Keratinocyte (primary cell): ENCODE results near the gene ACAP3. TPM values are rescaled to one million over a fixed set of nuclear protein-coding genes. Genes with fewer than 3 reads are reported as not detected.

Experiments
- DNase-seq: peaks from one replicate; pipeline ENCODE4 v3.0.0-alpha.2; 2011; ENCODE audit warnings: low read depth, missing footprints, low spot score
- FAIRE-seq: peaks from 2 replicates; lab custom pipeline; 2011; peaks lifted over from hg19 to GRCh38; lab: Jason Lieb, UNC
- H2AFZ ChIP-seq: 2 replicates; pipeline ENCODE4 v1.6.0; 2012; ENCODE audit warnings: low read length, control low read depth, inconsistent platforms; ENCODE audit not compliant: control insufficient read depth
- H3K27ac ChIP-seq: 2 replicates; pipeline ENCODE4 v1.5.1; 2011; ENCODE audit warnings: low read length; ENCODE audit not compliant: control insufficient read depth, insufficient read depth
- H3K27me3 ChIP-seq: 3 replicates; pipeline ENCODE4 v1.6.0; 2011; ENCODE audit warnings: low read length; ENCODE audit not compliant: control insufficient read depth, insufficient read depth; ENCODE audit errors: extremely low read depth
- H3K36me3 ChIP-seq, 2 experiments: 2 replicates in 1 of 2; 3 replicates in 1 of 2; pipeline ENCODE4 v1.5.1; 2011; ENCODE audit warnings: low read length in 2 of 2, mild to moderate bottlenecking in 1 of 2; ENCODE audit not compliant: control insufficient read depth in 2 of 2, insufficient read depth in 2 of 2; ENCODE audit errors: extremely low read depth in 1 of 2
- H3K4me1 ChIP-seq: 3 replicates; pipeline ENCODE4 v1.5.1; 2011; ENCODE audit warnings: low read length; ENCODE audit not compliant: control insufficient read depth, insufficient read depth; ENCODE audit errors: extremely low read depth
- H3K4me2 ChIP-seq: 3 replicates; pipeline ENCODE4 v1.6.0; 2011; ENCODE audit warnings: low read depth, low read length; ENCODE audit not compliant: control insufficient read depth, insufficient read depth; ENCODE audit errors: extremely low read depth
- H3K4me3 ChIP-seq, 3 experiments: fragments of 200-600 bp in 1 of 3; sonication (generic) in 1 of 3; 2 replicates in 2 of 3; 3 replicates in 1 of 3; pipeline ENCODE4 v1.5.1; 2011 to 2016; ENCODE audit warnings: low read length in 3 of 3, mild to moderate bottlenecking in 3 of 3, control low read depth in 2 of 3, inconsistent platforms in 1 of 3, low read depth in 1 of 3, mixed read lengths in 1 of 3, mixed run types in 1 of 3, moderate library complexity in 1 of 3; ENCODE audit not compliant: control insufficient read depth in 2 of 3, insufficient read depth in 2 of 3; ENCODE audit errors: extremely low read depth in 1 of 3
- H3K79me2 ChIP-seq: 2 replicates; pipeline ENCODE4 v1.6.0; 2012; ENCODE audit warnings: low read length; ENCODE audit not compliant: control insufficient read depth, insufficient read depth
- H3K9ac ChIP-seq: 3 replicates; pipeline ENCODE4 v1.6.0; 2011; ENCODE audit warnings: low read length; ENCODE audit not compliant: control insufficient read depth, insufficient read depth; ENCODE audit errors: extremely low read depth
- H3K9me1 ChIP-seq: 3 replicates; pipeline ENCODE4 v1.6.0; 2011; ENCODE audit warnings: low read length; ENCODE audit not compliant: control insufficient read depth, insufficient read depth; ENCODE audit errors: extremely low read depth
- H3K9me3 ChIP-seq: 2 replicates; pipeline ENCODE4 v1.5.1; 2012; ENCODE audit warnings: low read depth, low read length; ENCODE audit not compliant: control insufficient read depth
- H4K20me1 ChIP-seq: 3 replicates; pipeline ENCODE4 v1.6.0; 2011; ENCODE audit warnings: low read length; ENCODE audit not compliant: control insufficient read depth, insufficient read depth; ENCODE audit errors: extremely low read depth
- EZH2 ChIP-seq: IDR thresholded peaks from one replicate; pipeline ENCODE4 v1.6.1; 2012; ENCODE audit warnings: inconsistent platforms, mild to moderate bottlenecking, low read length, moderate library complexity
- dilution Hi-C: fragments of 300-500 bp; cut with MboI; formaldehyde crosslinking; loops from one replicate; pipeline ENCODE4 v1.7.0; 2020; ENCODE audit warnings: low sequenced_read_pairs; ENCODE audit not compliant: extremely low pct_ligation_motif_present
- polyA plus RNA-seq, 5 experiments: library from polyadenylated mRNA; depleted of rRNA in 3 of 5; stranded (reverse) in 3 of 5; stranded (forward) in 1 of 5; unstranded in 1 of 5; fragments of >200 nt; gene quantifications; 1 replicate in 1 of 5; 2 replicates in 3 of 5; 3 replicates in 1 of 5; pipeline versions ENCODE4 v1.2.1 to v1.2.3, GENCODE V29; 2011 to 2012; ENCODE audit warnings: missing spikeins in 2 of 5, low read depth in 1 of 5, low replicate concordance in 1 of 5
- TF ChIP-seq, protein P1 (sequence below), 3 experiments: IDR thresholded peaks in 1 of 3; conservative IDR thresholded peaks in 1 of 3; optimal IDR thresholded peaks in 1 of 3; 2 replicates in 2 of 3; 3 replicates in 1 of 3; pipeline versions ENCODE3 to v1.5.1; 2011; ENCODE audit warnings: low read length in 3 of 3, mild to moderate bottlenecking in 3 of 3, moderate library complexity in 2 of 3, control low read depth in 1 of 3, inconsistent platforms in 1 of 3; ENCODE audit not compliant: insufficient read depth in 2 of 3; ENCODE audit errors: extremely low read depth in 1 of 3

ACAP3 gene
- polyA plus RNA-seq, 1 donor (not counting 4 experiments of a cell fraction or from before 2014, with no cell fraction given): 17.4 TPM

DNA sequence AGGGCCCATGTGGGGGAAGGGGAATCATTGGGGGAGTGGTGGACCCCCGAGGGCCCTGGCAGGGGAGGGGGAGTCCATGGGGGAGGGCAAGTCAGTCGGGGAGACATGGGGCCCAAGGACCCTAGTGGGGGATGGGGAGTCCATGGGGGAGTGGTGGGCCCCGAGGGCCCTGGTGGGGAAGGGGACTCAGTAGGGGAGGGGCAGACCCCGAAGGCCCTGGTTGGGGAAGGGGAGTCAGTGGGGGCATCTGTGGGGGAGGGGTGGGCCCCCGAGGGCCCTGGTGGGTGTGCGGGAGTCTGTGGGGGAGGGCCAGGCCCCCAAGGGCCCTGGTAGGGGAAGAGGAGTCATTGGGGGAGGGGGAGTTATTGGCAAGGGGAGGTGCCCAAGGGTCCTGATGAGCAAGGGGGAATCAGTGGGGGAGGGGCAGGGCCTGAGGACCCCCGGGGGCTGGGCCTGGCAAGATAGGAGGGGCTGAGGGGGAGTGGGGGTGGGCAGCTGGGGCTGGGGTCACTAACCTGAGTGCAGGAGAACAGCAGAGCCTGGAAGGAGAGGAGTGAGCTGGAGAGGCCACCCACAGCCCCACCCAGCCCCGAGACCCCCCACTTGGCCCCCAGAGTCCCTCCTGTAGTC is 48.6 kb upstream of the ACAP3 start:
- Histone ChIP-seq H3K4me1 (peaks cover 25% of the 10 kb centered on the region), H3K27me3 (peaks cover 8% of the 10 kb centered on the region), H3K4me2 (no peak overlapping the region), H3K27ac (no peak overlapping the region), H3K9me1 (no peaks in the 10 kb centered on the region), H2AFZ (no peak overlapping the region), H3K79me2 (no peaks in the 10 kb centered on the region), H3K4me3 (no peak overlapping the region), H4K20me1 (no peaks in the 10 kb centered on the region), H3K36me3 (no peaks in the 10 kb centered on the region), H3K9me3 (no peaks in the 10 kb centered on the region), H3K9ac (no peak overlapping the region)
- no peak for DNase-seq
- TF ChIP-seq, protein P1, sequence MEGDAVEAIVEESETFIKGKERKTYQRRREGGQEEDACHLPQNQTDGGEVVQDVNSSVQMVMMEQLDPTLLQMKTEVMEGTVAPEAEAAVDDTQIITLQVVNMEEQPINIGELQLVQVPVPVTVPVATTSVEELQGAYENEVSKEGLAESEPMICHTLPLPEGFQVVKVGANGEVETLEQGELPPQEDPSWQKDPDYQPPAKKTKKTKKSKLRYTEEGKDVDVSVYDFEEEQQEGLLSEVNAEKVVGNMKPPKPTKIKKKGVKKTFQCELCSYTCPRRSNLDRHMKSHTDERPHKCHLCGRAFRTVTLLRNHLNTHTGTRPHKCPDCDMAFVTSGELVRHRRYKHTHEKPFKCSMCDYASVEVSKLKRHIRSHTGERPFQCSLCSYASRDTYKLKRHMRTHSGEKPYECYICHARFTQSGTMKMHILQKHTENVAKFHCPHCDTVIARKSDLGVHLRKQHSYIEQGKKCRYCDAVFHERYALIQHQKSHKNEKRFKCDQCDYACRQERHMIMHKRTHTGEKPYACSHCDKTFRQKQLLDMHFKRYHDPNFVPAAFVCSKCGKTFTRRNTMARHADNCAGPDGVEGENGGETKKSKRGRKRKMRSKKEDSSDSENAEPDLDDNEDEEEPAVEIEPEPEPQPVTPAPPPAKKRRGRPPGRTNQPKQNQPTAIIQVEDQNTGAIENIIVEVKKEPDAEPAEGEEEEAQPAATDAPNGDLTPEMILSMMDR (optimal IDR thresholded peaks at IDR 0.05 in 1 of 3, IDR thresholded peaks at IDR 0.05 in 1 of 3, conservative IDR thresholded peaks at IDR 0.05 in 1 of 3; ENCODE audit: extremely low read depth in 1 of 3, insufficient read depth in 2 of 3, low read length in 3 of 3): no peak
- no peak for TF ChIP-seq EZH2
- no peak for FAIRE-seq
- dilution Hi-C loops: no loop called here

DNA sequence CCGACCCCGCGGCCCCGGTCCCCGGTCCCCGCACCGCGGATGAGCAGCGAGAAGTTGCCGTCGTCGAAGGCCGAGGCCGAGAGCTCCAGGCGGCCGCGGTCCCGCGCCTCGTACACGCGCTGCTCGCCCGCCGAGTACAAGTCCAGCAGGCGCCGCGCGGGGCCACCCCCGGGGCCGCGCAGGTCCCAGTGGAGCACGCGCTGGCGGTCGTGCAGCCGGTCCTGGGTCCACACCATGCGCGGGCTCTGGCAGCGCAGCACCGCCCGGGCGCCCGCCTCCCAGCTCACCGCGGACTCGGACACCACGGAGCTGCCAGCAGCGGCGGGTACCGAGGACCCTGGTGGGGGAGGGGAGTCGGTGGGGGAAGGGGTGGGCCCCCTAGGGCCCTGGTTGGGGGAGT is 47.7 kb upstream of the ACAP3 start:
- dilution Hi-C loops: no loop called here
- no peak for TF ChIP-seq EZH2
- TF ChIP-seq, protein P1 (optimal IDR thresholded peaks at IDR 0.05 in 1 of 3, IDR thresholded peaks at IDR 0.05 in 1 of 3, conservative IDR thresholded peaks at IDR 0.05 in 1 of 3; ENCODE audit: extremely low read depth in 1 of 3, insufficient read depth in 2 of 3, low read length in 3 of 3): no peak
- Histone ChIP-seq H3K36me3 (no peaks in the 10 kb centered on the region), H3K27ac (no peak overlapping the region), H3K79me2 (no peaks in the 10 kb centered on the region), H3K4me2 (no peak overlapping the region), H3K4me1 (peaks cover 18% of the 10 kb centered on the region), H3K27me3 (peaks cover 8% of the 10 kb centered on the region), H4K20me1 (no peaks in the 10 kb centered on the region), H3K9me3 (no peaks in the 10 kb centered on the region), H2AFZ (no peak overlapping the region), H3K9me1 (no peaks in the 10 kb centered on the region), H3K4me3 (no peak overlapping the region), H3K9ac (no peak overlapping the region)
- FAIRE-seq: no peak
- DNase-seq: no peak
